ENCODE data around the gene SLC35E1.
"Not testable (repeated sequence)": the region's sequence is repeated elsewhere in the genome, so short reads cannot be mapped to it uniquely, and the experiment has no call there.

SLC35E1 gene

DNA sequence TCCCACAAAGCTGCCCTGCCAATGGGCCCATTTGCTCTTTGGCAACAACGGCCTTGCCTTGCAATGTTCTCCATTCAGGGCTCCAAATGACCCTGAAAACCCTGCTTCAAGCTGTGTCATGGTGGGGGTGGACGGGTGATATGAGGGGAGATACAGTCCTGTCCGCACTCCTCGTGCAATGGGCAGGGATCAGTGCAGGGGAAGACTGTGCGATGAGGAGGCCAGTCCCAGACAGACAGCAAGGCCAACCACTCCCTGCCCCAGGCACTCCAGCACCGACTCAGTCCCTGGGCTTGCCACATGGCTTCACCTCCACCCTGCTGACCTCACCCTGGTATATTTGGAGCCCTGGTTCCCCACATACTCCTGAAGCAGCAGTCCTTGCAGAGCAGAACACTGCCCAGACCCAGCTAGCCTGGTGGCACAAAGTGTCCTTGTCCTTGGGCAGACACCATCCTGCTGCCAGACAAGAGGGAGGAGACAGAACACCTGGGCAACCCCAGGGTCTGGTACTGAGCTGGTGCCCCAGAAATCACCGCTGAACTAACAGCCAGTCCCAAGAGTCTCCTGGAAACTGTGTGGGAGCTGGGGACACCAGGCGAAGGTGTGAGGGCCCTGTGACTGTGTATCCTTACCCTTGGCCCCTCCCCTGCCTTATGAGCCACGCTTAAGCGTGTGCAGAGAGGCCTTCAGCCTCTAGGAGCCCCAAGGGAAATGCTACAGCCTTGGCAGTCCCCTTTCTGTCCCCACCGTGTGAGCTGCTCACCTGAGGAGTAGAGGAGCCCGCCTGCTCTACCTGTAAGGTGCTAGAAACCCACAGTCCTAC lies 9.1 kb upstream of the SLC35E1 start:
- DNase-seq = no peak

DNA sequence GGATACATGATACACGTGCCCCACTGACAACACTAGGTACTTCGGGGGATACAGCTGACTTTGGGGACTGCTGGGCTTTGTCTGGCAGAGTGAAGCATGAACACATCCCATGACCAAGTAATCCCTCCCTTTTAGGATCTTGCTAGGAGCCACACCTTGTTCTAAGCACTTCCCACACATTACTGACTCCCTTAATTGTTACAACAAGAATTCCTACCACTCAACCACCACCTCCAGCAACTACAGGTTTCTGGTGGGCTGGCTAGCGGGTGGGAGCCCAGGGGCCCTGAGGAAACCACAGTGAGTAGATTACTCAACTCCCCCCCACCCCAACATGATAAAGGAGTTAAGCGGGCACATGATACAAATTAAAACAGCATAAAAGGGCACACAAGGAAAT lies 7.2 kb upstream of the SLC35E1 start:
- DNase-seq = no peak

DNA sequence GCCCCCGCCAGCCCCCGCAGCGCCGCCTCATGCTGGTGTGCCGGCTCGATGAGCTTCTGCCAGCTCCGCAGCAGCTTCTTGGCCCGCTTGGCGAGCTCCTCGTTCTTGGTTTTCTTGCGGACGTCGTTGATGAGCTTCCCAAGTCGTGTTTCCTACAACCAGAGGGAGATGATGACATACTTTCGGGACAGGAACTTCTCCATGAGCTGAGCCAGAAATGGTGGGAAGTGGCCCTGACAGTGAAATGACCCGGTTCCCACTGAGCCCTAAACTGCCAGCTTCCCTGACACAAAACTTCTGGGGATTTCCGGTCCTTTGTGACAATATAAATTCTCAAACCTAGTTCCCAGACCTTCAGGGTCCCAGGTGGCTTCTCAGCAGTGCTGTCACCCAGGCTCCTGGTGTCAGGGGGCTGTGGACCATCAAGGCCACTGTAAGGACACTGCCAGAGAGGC lies 5.3 kb upstream of the SLC35E1 start:
- no peak for DNase-seq

DNA sequence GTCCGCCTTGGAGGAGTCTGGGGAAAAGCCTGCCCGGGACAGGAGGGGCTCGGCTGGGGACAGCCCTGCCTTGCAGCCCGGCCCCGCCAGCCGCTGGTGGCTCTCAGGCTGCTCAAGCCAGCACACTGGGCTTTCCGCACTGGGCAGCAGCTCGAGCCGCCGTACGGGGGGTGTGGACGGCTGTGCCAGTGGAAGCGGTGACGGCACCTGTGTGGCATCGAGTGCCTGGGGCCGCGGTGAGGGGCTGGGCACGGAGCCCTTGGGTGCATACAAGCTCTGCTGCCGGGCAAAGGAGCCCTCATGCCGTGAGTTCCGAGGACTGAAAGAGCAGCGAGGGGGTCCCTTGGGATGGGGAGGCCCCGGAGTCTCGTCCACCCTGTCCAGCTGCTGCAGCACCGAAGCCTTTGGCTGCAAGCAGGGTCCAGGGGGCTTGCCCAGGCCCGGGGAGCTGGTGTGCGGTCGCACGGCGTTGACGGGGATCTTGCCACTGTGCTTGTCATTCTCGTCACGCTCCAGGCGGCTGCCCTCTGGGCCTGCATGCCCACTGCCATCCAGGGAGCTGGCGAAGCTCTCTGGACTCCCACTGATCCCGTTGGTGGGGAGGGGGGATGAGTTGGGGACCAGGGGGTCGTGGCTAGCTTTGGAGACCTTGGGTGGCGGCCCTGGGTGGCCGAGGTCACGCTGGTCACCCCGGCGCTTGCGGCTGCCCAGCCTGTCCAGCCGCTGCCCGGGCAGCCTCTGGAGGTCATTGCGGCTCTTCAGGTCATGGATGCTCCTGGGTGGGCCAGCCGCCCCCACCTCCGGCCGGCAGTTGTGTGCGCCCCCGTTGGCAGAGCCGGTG lies 4.7 kb upstream of the SLC35E1 start:
- DNase-seq = no peak

DNA sequence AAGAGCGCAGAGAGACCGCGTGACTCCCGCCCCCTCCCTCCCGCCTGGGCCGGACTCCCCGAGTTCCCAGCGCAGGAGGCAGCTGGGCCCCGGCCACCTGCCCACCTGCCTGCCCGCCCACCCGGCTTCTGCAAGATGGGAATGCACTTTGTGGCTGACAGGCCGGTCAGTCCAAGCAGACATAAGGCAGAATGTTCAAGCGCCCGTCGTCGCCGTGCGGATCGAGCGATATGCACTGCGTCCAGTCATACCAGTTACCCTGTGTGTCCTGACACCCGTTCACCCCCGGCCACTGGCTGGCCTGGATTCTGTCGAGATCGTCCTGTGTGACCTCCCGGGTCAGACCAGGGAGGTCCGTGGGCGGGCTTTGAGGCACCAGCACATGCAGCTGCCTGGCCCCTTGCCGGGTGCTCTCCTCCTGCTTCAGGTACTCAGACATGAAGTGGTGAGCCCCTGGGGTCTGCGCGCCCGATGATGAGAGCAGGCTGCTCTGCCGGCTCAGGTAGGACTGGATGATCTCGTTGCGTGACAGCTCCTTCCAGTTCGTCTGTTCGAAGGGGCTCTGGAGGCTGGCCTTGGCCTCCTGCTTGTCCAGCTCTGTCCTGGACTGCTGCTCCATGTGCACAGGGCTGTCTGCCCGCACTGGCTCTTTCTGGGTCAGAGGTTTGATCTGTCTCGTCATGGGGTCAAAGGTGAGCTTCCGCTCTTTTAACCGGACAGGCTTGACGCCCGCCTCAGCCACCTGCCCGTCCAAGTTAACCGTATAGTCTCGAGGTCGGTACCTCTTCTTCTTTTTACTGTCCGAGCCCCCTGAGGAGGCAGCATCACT lies 3.9 kb upstream of the SLC35E1 start:
- DNase-seq = no peak

DNA sequence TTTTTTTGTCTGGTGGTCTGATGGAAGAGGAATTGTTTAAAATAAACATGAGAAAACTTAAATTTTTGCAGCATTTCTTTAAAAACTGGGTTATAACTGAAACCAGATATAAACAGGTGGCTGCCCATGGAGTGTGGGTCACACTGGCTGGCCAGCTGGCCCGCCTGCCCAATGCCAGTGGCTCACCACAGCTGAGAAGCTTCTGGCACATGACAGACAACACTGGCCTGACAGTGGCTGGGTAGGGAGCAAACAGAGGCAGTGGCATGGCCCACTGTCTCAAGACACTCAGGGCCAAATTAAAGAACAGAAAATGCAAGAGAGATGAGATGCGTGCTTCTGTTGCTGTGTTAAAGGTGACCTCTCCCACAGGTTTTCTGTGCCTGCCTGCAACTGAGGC lies 3.1 kb upstream of the SLC35E1 start:
- no peak for DNase-seq

DNA sequence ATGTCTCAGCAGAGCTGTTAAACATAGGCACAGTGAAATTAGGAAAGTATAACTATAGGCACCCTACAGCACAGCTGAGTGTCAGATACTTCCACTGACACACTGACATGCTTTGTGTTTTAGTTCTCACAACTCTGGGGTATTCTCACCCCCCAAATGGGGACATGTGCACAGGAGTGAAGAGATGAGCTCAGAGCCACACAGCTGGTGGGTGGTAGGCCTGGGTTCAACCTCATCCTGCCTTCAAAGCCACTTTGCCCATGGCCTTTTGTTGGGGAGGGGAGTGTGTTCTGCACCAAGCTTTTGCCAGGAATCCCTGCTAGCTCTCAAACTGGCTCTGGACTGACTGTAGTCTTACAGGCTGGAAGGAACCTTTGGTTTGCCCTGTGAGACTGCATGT lies 1.7 kb upstream of the SLC35E1 start:
- DNase-seq = no peak

DNA sequence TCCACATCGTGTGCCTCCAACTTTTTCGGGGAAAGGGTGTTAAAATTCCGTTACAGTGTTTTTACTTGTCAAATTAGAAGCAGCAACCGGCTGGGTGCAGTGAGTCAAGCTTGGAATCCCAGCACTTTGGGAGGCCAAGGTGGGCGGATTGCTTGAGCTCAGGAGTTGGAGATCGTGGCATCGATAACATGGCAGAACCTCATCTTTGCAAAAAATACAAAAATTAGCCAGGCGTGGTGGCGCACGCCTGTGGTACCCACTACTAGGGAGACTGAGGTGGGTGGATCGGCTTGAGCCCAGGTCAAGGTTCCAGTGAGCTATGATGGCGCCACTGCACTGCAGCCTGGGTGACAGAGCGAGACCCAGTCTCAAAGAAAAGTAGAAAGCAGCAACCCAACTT lies 1.1 kb upstream of the SLC35E1 start:
- DNase-seq = no peak

DNA sequence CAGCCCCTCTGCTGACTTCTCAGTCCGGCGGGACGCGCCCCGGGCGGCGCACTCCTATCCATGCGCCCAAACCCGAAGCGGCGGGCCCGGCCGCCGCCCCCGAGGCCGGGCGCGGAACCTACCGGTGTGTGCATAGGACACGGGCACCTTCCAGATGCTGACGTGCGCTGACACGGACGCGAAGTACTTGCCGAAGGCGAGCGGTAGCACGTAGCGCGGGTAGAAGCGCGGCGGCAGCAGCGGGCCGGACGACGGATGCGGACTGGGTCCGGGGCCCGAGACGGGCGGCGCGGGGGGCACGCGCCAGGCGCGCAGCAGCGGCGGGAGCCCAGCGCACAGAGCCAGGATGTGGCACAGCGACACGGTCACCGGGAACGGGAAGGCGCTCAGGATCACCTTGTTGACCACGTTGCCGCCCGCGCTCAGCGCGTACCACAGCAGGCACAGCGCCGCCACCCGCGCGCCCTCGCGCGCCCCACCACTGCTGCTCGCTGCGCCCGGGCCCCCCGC lies 338 bp downstream of the SLC35E1 start:
- no peak for DNase-seq

DNA sequence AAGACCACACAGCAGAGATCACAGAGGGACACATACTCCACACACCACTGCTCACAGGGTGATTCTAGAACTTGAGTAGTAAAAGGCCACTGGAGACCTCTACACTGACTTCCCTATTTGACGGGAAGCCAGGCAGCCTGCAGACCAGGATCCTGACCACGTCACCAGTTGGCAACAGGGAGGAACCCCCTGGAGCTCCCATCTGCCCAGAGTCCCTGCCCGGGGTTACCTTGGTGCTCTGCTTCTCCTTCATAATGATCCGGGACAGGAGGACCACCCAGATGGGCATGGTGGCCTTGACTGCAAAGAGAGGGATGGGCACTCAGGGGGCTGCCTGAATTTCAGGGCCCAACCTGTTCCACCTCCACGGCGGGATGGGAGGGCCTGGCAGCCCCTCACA lies 932 bp downstream of the SLC35E1 start:
- no peak for DNase-seq

DNA sequence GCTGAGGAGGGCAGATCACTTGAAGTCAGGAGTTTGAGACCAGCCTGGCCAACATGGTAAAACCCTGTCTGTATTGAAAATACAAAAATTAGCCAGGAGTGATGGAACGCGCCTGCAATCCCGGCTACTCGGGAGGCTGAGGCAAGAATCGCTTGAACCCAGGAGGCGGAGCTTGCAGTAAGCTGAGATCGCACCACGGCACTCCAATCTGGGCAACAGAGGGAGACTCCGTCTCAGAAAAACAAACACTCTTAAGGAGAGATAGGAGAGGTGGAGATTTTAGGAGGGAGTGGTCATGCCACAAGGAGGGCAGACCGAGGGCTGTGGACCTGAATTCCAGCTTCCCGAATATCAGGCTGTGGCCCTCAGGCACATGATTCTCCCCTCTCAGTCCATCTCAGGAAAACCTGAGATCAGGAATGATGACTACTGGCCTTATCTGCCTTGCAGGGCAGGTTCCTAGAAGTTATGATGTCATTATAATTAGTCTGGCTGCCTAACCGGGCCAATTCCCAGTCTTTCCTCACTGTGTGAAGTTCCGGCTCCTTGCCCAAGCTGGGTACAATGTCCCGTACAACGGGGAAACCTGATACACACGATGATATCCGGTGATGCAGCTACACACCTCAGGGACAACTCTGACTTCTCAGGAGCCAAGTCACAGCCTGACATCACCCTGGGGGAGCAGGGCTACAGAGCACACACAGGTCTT lies 2.5 kb downstream of the SLC35E1 start:
- DNase-seq = no peak

DNA sequence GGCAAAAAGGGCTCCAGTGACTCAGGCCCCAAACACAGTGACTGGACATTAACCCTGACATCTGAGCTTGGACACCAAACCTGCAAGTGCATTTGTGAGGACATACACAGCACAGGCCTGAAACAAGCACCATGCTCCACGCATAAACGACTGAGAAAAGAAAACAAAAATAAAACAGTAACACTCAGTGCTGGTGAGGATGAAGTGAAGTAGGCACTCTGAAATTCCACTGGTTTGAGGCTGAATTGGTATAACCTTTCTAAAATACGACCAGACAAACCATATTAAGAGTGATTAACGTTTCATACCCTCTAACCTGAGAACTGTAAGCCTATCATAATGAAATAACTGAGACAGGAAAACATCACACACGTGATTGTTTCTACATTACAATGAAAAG lies 5.5 kb downstream of the SLC35E1 start:
- no peak for DNase-seq

DNA sequence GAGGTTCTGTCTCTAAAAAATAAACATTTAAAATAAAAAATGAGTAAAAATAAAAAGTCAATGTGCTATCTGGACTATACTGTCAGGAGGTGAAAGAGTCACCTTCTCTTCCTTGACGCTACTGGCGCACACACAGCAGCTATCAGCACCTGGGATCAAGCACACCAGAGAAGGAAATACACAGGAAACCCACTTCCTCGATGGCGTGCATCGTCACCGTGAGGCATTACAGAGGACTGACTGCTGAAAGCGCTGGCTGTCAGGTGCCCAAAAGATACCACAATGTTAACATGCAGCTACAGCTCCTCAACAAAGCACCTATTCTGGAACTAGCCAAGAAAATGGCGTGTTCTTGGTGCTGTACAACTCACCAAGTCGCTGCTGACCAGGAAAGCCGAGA lies 6.1 kb downstream of the SLC35E1 start:
- no peak for DNase-seq

DNA sequence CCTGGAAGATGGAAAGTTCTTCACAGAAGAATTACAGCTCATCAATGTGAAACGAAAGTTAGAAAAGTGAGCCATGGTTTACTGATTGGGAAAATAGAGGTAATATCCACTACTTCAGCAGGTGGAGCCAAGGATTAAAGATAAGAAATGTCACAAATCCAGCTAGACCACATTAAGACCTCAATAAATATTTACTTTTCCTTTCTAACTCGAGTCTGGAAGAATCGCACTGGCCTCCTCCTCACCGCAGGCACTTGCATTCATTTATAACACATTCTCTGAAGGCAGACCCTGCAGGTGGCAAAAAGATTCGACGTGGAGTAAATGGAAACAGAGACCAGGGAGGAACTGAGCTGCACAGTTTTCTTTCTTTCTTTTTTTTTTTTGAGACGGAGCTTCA lies 7.4 kb downstream of the SLC35E1 start:
- no peak for DNase-seq

DNA sequence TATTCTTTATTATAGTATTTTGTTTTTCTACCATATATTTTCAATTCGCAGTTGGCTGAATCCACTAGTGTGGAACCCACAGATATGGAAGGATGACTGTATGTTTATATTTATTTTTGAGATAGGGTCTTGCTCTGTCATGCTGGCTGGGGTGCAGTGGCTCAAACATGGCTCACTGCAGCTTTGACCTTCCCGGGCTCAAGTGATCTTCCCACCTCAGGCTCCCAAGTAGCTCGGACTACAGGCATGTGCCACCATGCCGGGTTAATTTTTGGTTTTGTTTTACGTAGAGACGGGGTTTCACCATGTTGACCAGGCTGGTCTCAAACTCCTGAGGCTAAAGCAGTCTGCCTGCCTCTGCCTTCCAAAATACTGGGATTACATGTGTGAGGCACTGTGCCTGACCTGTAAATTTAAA lies 9.6 kb downstream of the SLC35E1 start:
- no peak for DNase-seq

DNA sequence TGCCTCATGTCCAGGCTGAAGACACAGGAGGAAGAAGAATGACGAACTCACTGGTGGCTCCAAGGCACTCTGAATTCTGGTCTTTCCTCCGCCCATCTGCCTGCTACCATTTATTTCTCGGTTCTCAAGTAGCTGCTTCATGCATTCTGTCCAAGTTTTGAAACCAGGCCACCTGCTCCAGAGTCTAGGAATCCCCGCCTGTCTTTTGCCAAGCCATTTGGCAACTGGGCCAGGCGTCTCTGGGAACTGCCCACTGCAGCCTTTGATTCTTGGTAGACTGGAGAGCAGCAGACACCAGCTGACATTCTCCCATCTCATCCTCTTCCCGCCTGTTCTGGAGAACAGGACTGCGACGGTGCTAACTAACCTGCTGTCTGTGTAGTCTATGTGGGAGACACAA lies 10.8 kb downstream of the SLC35E1 start:
- no peak for DNase-seq

DNA sequence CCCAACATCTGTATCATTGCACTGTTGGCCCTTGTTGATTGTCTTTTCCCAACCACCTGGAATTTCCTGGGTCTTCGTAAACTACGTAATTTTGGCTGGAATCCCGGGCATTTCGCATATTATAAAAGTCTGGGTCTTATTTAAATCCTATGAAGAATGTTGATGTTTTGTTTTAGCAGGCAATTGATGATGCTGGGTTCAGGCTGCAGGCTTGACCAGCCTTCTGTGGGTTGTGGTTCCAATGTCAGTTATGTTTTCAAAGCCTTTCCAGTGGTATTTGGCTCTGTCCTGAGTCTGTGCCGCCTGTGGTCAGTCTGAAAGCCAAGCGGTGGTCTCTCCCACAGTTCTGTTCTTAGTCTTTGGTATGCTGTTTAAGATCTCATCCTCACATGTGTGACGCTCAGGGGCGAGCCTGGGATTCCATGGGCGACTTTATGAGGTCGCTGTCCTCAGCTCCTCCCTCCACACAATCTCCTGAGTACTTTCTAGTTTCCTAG lies 12.4 kb downstream of the SLC35E1 start:
- no peak for DNase-seq

DNA sequence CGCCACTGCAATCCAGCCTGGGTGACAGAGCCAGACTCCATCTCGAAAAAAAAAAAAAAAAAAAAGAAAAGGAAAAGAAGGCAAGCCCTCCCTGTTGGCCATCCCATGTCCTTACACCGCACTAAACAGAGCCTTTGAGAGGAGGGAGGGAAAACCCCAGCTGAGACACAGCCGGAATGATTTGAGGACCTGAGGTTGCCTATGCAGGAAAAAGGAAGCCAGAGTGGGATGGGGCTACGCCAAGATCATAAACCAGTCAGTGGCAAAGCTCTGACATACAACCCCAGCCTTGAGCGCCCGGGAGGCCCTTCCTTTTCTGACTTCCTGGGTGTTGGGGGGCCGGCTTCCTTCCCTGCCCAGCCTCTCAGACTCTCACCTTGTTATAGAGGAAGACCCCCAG lies 17.4 kb downstream of the SLC35E1 start:
- no peak for DNase-seq

DNA sequence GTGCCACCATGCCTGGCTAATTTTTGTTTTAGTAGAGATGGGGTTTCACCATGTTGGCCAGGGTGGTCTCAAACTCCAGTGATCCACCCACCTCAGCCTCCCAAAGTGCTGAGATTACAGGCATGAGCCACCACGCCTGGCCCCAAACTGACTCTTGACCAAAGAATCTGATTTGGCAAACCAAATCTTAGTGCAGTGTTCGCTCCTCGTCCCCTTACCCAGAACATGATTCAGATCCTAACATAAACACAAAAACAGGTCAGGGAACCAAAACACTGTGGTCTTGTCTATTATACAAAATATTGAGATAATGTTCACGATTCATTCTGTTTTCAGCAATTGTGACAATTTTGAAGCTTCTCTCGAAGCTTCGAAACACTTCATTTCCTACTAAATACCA lies 20.3 kb downstream of the SLC35E1 start:
- DNase-seq = not testable (repeated sequence)

DNA sequence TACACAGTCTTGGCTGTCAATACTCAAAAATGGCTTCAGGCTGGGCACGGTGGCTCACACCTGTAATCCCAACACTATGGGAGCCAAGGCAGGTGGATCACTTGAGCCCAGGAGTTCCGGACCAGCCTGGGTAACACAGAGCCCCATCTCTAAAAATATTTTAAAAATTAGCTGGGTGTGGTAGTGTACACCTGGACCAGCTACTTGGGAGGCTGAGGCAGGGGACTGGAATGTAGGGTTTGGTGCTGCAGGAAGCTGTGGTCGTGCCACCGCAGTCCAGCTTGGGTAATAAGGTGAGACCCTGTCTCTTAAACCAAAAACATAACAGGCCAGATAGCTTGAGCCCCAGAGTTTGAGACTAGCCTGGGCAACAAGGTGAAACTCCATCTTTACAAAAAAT lies 23.3 kb downstream of the SLC35E1 start:
- no peak for DNase-seq

DNA sequence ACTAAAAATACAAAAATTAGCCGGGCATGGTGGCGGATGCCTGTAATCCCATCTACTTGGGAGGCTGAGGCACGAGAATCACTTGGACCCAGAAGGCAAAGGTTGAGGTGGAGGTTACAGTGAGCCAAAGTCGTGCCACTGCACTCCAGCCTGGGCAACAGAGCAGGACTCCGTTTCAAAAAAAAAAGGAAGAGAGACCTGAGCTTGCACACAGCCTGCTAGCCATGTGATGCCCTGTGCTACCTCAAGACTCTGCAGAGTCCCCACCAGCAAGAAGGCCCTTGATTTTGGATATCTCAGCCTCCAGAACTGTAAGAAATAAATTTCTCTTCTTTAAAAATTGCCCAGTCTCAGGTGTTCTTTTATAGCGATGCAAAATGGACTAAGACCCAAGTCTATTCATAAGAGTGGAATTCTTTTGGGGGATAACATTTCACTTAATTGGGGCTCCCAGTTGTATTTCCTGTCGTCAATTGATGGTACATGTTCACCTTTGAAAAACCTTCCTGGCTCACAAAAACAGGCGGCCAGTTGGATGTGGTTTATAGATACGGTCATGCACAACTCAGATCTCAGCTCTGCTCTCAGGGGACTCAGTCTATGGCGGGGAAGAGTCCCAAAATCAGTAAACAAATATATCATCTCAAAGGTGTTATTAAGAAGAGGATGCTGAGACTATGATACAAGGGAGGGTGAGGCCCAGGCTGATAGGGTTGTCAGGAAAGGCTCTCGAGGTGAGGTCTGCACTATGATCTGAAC lies 27.6 kb downstream of the SLC35E1 start:
- no peak for DNase-seq

All from SIG-M5 (cell line).